SK-N-SH (cell line): ENCODE data around the gene PROM1. TPM values are rescaled to one million over a fixed set of nuclear protein-coding genes. Genes with fewer than 3 reads are reported as not detected.

ENCODE experiments used
- CTCF ChIA-PET: fragments of 300-600, 350-600 bp; formaldehyde crosslinking; extraction: SDS; loops from one replicate; lab custom pipeline; 2021; lab: Yijun Ruan, JAX
- POLR2A ChIA-PET: fragments of 350-600 bp; sonication (Branson Sonifier 250); formaldehyde crosslinking; extraction: SDS; loops from one replicate; lab custom pipeline; 2020; ENCODE audit warnings: antibody characterized with exemption, inconsistent platforms; lab: Yijun Ruan, JAX
- DNase-seq: peaks from one replicate; pipeline ENCODE4 v3.0.0; 2012
- H2AFZ ChIP-seq: fragments of 200-600 bp; sonication (generic); 2 replicates; pipeline ENCODE4 v1.8.1; 2016; ENCODE audit warnings: antibody characterized with exemption, mild to moderate bottlenecking, low read depth
- H3F3A ChIP-seq: fragments of 200-600 bp; sonication (generic); replicated peaks from 2 replicates; pipeline ENCODE3; 2016; ENCODE audit warnings: antibody characterized with exemption, mild to moderate bottlenecking; ENCODE audit not compliant: insufficient read depth
- H3K27ac ChIP-seq, 2 experiments: fragments of 200-500 bp in 1 of 2; fragments of 200-600 bp in 1 of 2; sonication (Bioruptor generic) in 1 of 2; sonication (generic), shearing (Covaris generic) in 1 of 2; 2 replicates each; pipeline versions ENCODE4 v1.5.1 to v1.6.1; 2014 to 2016; ENCODE audit warnings: low read depth in 2 of 2, inconsistent platforms in 1 of 2, low read length in 1 of 2, mild to moderate bottlenecking in 1 of 2, mixed read lengths in 1 of 2
- H3K27me3 ChIP-seq: fragments of 200-600 bp; sonication (generic), shearing (Covaris generic); 2 replicates; pipeline ENCODE4 v1.6.1; 2016; ENCODE audit warnings: mixed run types; ENCODE audit not compliant: insufficient read depth
- H3K36me3 ChIP-seq, 2 experiments: fragments of 200-500 bp in 1 of 2; fragments of 200-600 bp in 1 of 2; sonication (Bioruptor generic) in 1 of 2; sonication (generic) in 1 of 2; replicated peaks in 1 of 2; 2 replicates each; pipeline versions ENCODE3 to v1.5.1; 2014 to 2016; ENCODE audit warnings: low read length in 1 of 2, mild to moderate bottlenecking in 1 of 2; ENCODE audit not compliant: insufficient read depth in 2 of 2, control insufficient read depth in 1 of 2
- H3K4me1 ChIP-seq, 2 experiments: fragments of 200-500 bp in 1 of 2; fragments of 200-600 bp in 1 of 2; sonication (Bioruptor generic) in 1 of 2; sonication (generic), shearing (Covaris generic) in 1 of 2; 2 replicates each; pipeline versions ENCODE4 v1.5.1 to v1.6.1; 2014 to 2016; ENCODE audit warnings: low read depth in 1 of 2, low read length in 1 of 2, mixed run types in 1 of 2; ENCODE audit not compliant: insufficient read depth in 2 of 2, control insufficient read depth in 1 of 2
- H3K4me2 ChIP-seq: fragments of 200-600 bp; sonication (generic), shearing (Covaris generic); 2 replicates; pipeline ENCODE4 v1.6.1; 2017; ENCODE audit warnings: mixed run types
- H3K4me3 ChIP-seq, 2 experiments: fragments of 200-500 bp in 1 of 2; fragments of 200-600 bp in 1 of 2; sonication (Bioruptor generic) in 1 of 2; sonication (generic), shearing (Covaris generic) in 1 of 2; 2 replicates each; pipeline versions ENCODE4 v1.5.1 to v1.8.1; 2014 to 2016; ENCODE audit warnings: low read depth in 2 of 2, inconsistent platforms in 1 of 2, low read length in 1 of 2, mild to moderate bottlenecking in 1 of 2, mixed read lengths in 1 of 2, moderate library complexity in 1 of 2
- H3K79me2 ChIP-seq: fragments of 200-600 bp; sonication (generic); 2 replicates; pipeline ENCODE4 v1.8.1; 2017; ENCODE audit warnings: mild to moderate bottlenecking; ENCODE audit not compliant: insufficient read depth
- H3K9ac ChIP-seq: fragments of 200-600 bp; sonication (generic); 2 replicates; pipeline ENCODE4 v1.6.1; 2017; ENCODE audit warnings: mixed run types
- H3K9me2 ChIP-seq: fragments of 200-600 bp; sonication (generic); 2 replicates; pipeline ENCODE4 v1.6.1; 2017; ENCODE audit warnings: mixed run types
- H3K9me3 ChIP-seq: fragments of 200-600 bp; sonication (generic); 2 replicates; pipeline ENCODE4 v1.6.1; 2017; ENCODE audit warnings: mixed run types, mild to moderate bottlenecking, moderate library complexity
- H4K20me1 ChIP-seq: fragments of 200-600 bp; sonication (generic); 2 replicates; pipeline ENCODE4 v1.6.1; 2017; ENCODE audit warnings: mild to moderate bottlenecking, mixed run types; ENCODE audit not compliant: insufficient read depth
- CHD2 ChIP-seq: fragments of 150-350 bp; IDR thresholded peaks from 2 replicates; pipeline ENCODE4 v1.6.1; 2018; ENCODE audit warnings: low read length; ENCODE audit not compliant: partially characterized antibody
- ELF1 ChIP-seq: IDR thresholded peaks from 2 replicates; pipeline ENCODE4 v1.4.0; 2012
- FOXJ3 ChIP-seq: sonication (generic); formaldehyde crosslinking; IDR thresholded peaks from 2 replicates; pipeline ENCODE4 v1.5.1; 2020; ENCODE audit warnings: mild to moderate bottlenecking, missing genetic modification reagents
- GABPA ChIP-seq: IDR thresholded peaks from 2 replicates; pipeline ENCODE4 v1.4.0; 2012; ENCODE audit warnings: low read depth, mild to moderate bottlenecking
- GATA2 ChIP-seq: sonication (generic); formaldehyde crosslinking; IDR thresholded peaks from 2 replicates; pipeline ENCODE4 v1.5.0; 2020; ENCODE audit warnings: mild to moderate bottlenecking, missing genetic modification reagents
- IRF3 ChIP-seq: fragments of 150-350 bp; IDR thresholded peaks from 2 replicates; pipeline ENCODE4 v1.6.1; 2016; ENCODE audit warnings: mild to moderate bottlenecking, low read depth, low read length
- NFIC ChIP-seq: IDR thresholded peaks from 2 replicates; pipeline ENCODE4 v1.4.0; 2012; ENCODE audit warnings: borderline replicate concordance
- RAD21 ChIP-seq: IDR thresholded peaks from 2 replicates; pipeline ENCODE4 v1.6.1; 2012; ENCODE audit warnings: mild to moderate bottlenecking, low read length
- RFX5 ChIP-seq: IDR thresholded peaks from 2 replicates; pipeline ENCODE4 v1.6.1; 2012; ENCODE audit warnings: mild to moderate bottlenecking, improper control_type of control experiment, low read length
- SIN3A ChIP-seq: IDR thresholded peaks from 2 replicates; pipeline ENCODE4 v1.6.1; 2012; ENCODE audit warnings: low read depth, mild to moderate bottlenecking, low read length, moderate library complexity, borderline replicate concordance
- SMC3 ChIP-seq: IDR thresholded peaks from 2 replicates; pipeline ENCODE4 v1.6.1; 2012; ENCODE audit warnings: low read depth, low read length, improper control_type of control experiment
- TCF12 ChIP-seq: IDR thresholded peaks from 2 replicates; pipeline ENCODE4 v1.4.0; 2012
- TEAD4 ChIP-seq: IDR thresholded peaks from 2 replicates; pipeline ENCODE4 v1.4.0; 2012; ENCODE audit warnings: mild to moderate bottlenecking, borderline replicate concordance; ENCODE audit not compliant: insufficient read depth
- YY1 ChIP-seq: IDR thresholded peaks from 2 replicates; pipeline ENCODE4 v1.4.0; 2012; ENCODE audit warnings: low read depth, mild to moderate bottlenecking
- ZBTB33 ChIP-seq: IDR thresholded peaks from 2 replicates; pipeline ENCODE4 v1.4.0; 2012; ENCODE audit warnings: low read depth, borderline replicate concordance
- WGBS: methylation state at CpG from one replicate; pipeline ENCODE4 v1.1.6; 2017; ENCODE audit warnings: low lambda C conversion rate; 5-methylcytosine and 5-hydroxymethylcytosine counted together
- polyA plus RNA-seq, 3 experiments: library from polyadenylated mRNA; depleted of rRNA; stranded (reverse); fragments of >200 nt; gene quantifications; 2 replicates each; pipeline ENCODE4 v1.2.3, GENCODE V29; 2012
- TF ChIP-seq, protein P1 (sequence below): IDR thresholded peaks from 2 replicates; pipeline ENCODE4 v1.4.0; 2012; ENCODE audit warnings: low read depth
- TF ChIP-seq, protein P2 (sequence below): fragments of 200-600 bp; sonication (generic); IDR thresholded peaks from 2 replicates; pipeline ENCODE4 v1.6.1; 2017; ENCODE audit warnings: antibody characterized with exemption, mild to moderate bottlenecking, moderate library complexity

Gene PROM1
- polyA plus RNA-seq, 1 of the 3 experiments (the other 2 are of a cell fraction), result not detected

DNA sequence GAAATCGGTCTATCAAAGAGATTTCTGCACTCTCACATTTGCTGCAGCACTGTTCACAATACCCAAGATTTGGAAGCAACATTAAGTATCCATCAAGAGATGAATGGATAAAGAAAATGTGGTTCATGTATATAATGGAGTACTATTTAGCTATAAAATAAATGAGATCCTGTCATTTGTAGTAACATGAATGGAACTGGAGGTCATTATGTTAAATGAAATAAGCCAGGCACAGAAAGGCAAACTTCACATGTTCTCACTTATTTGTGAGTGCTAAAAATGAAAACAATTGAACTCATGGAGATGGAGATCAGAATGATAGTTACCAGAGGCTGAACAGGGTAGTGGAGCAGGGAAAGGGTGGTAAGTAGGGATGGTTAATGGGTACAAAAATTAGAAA lies 17.0 kb upstream of the PROM1 start:
- Histone ChIP-seq H3K9me2 (no peaks in the 10 kb centered on the region), H3K9me3 (no peaks in the 10 kb centered on the region), H3K36me3 (no peaks in the 10 kb centered on the region), H2AFZ (no peak overlapping the region), H3F3A (no peaks in the 10 kb centered on the region), H4K20me1 (no peaks in the 10 kb centered on the region), H3K4me1 (no peaks in the 10 kb centered on the region), H3K9ac (no peak overlapping the region), H3K27me3 (peaks cover 6% of the 10 kb centered on the region; the same call in 1 of the 2 replicates), H3K4me3 (no peak overlapping the region), H3K79me2 (no peaks in the 10 kb centered on the region), H3K27ac (no peak overlapping the region), H3K4me2 (no peak overlapping the region)
- TF ChIP-seq GATA2 (CRISPR knock-in tag), result peak; percentile 43
- TF ChIP-seq TEAD4, result no peak
- CTCF ChIA-PET, result interaction anchor here (0.9 kb wide), 1 partner anchor 98 kb away, joined by 3 read pairs; no protein-coding TSS in a partner anchor
- DNase-seq, result peak; percentile 31
- 0% methylated on average over 1 of the region's 1 CpG for WGBS
- POLR2A ChIA-PET, result no interaction called here

DNA sequence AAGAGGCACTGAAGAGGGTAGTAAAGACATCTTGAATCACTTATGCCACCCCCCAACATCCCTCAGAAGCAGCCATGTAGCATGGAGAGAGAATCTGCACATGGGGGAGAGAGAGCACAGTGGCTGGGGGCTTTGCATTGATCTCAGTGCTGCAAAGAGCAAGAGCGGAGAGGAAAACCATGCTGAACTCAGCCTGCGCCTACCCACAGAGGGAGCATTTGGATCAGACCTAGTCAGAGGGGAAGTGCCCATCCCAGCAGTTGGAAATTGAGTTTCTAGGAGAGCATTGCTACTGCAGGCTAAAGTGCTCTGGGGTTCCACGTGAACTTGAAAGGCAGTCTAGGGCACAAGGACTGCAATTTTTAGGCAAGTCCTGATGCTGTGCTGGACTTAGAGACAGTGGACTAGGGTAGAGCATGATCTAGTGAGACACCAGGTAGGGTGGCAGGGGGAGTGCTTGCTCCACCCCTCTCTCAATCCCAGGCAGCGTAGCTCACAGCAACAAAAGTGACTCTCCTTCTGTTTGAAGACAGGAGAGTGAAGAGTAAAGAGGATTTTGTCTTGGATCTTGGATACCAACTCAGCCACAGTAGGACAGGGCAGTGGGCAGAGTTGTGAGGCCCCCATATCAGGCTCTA lies 9.0 kb upstream of the PROM1 start:
- peaks cover 10% of the 10 kb centered on the region for H3K27me3 ChIP-seq
- no peaks in the 10 kb centered on the region for H3K79me2 ChIP-seq
- no peak overlapping the region for H3K4me3 ChIP-seq
- H4K20me1 ChIP-seq, result no peaks in the 10 kb centered on the region
- no peak for DNase-seq
- H3K9me2 ChIP-seq, result no peaks in the 10 kb centered on the region
- TF ChIP-seq IRF3 (no peak), ZBTB33 (no peak), RAD21 (no peak), ELF1 (no peak), TCF12 (no peak), GABPA (no peak), CHD2 (no peak), RFX5 (no peak), SIN3A (no peak), NFIC (no peak), FOXJ3 (CRISPR knock-in tag) (no peak), SMC3 (no peak), YY1 (no peak)
- TF ChIP-seq, protein P1, sequence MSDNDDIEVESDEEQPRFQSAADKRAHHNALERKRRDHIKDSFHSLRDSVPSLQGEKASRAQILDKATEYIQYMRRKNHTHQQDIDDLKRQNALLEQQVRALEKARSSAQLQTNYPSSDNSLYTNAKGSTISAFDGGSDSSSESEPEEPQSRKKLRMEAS, result no peak
- TF ChIP-seq, protein P2, sequence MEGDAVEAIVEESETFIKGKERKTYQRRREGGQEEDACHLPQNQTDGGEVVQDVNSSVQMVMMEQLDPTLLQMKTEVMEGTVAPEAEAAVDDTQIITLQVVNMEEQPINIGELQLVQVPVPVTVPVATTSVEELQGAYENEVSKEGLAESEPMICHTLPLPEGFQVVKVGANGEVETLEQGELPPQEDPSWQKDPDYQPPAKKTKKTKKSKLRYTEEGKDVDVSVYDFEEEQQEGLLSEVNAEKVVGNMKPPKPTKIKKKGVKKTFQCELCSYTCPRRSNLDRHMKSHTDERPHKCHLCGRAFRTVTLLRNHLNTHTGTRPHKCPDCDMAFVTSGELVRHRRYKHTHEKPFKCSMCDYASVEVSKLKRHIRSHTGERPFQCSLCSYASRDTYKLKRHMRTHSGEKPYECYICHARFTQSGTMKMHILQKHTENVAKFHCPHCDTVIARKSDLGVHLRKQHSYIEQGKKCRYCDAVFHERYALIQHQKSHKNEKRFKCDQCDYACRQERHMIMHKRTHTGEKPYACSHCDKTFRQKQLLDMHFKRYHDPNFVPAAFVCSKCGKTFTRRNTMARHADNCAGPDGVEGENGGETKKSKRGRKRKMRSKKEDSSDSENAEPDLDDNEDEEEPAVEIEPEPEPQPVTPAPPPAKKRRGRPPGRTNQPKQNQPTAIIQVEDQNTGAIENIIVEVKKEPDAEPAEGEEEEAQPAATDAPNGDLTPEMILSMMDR, result no peak
- TF ChIP-seq, all 33 proteins: peak for 0
- CTCF ChIA-PET, result interaction anchor here (0.8 kb wide), 1 partner anchor 26 kb away, joined by 3 read pairs; no protein-coding TSS in a partner anchor
- H3K9ac ChIP-seq, result no peak overlapping the region
- H3F3A ChIP-seq, result no peaks in the 10 kb centered on the region
- no peak overlapping the region for H3K4me2 ChIP-seq
- POLR2A ChIA-PET, result no interaction called here
- no peaks in the 10 kb centered on the region for H3K36me3 ChIP-seq
- H3K4me1 ChIP-seq, result no peaks in the 10 kb centered on the region
- no peak overlapping the region for H3K27ac ChIP-seq
- 72% methylated on average over 4 of the region's 4 CpGs for WGBS
- H3K9me3 ChIP-seq, result no peaks in the 10 kb centered on the region
- H2AFZ ChIP-seq, result no peak overlapping the region
